ENCODE results near the gene KAT6B. TPM values are rescaled to one million over a fixed set of nuclear protein-coding genes. Genes with fewer than 3 reads are reported as not detected.

KAT6B gene
- total and polyA plus RNA-seq, 2 donors (not counting 1 experiment from before 2014, with no cell fraction given) = 8.6 to 111 TPM

DNA sequence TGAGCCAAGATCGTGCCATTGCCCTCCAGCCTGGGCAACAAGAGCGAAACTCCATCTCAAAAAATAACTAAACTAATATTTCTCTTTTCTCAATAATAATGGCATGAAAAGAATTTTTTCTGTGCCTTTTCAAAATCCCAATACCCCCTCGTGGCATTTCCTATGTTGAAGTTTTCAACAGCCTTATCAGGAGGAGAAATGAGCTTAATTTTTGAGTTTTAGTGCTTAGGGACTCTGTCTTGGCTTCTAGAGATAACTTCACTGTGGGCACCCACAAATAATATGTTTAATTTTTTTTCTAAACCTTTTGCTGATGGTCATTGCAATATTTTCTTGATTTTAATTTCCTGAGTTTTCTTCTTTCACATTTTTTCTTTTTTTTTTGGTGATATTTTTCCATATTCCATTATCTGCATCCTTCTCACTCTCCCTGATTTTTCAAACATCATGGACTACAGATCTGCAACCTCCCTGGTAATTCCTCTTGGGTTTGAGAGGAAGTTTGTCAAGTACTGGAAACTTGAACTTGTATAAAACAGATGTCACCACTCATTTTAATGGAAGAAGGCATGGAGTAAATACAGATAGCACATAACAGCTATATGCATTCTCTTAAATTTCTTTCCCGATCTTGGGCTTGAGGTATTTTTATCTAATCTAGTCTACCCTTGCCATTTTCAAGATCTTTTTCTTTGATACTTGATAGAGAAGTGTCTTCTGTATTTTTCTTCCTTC is 84.0 kb downstream of the KAT6B start:
- H3K9me3 Mint-ChIP-seq (ENCODE audit: insufficient read depth) = no peaks in the 10 kb centered on the region
- no peak overlapping the region for H3K4me3 Mint-ChIP-seq
- Histone ChIP-seq H3K4me2 (replicated peaks; ENCODE audit: low read depth, low read length, poor library complexity, severe bottlenecking) (no peak overlapping the region), H3K9ac (ENCODE audit: low read length) (no peak overlapping the region), H3K4me1 (ENCODE audit: control insufficient read depth in 2 of 2, insufficient read depth in 2 of 2, low read length in 2 of 2) (peaks cover 0 to 10% of the 10 kb centered on the region in 2 donors), H3K27me3 (replicated peaks in 1 of 4; ENCODE audit: control extremely low read depth in 1 of 4, control insufficient read depth in 3 of 4, insufficient read depth in 4 of 4, low read length in 3 of 4) (no peaks in the 10 kb centered on the region), H3K9me3 (ENCODE audit: control extremely low read depth in 1 of 3, control insufficient read depth in 2 of 3, insufficient read depth in 1 of 3, low read length in 2 of 3) (no peaks in the 10 kb centered on the region), H3K4me3 (ENCODE audit: control extremely low read depth in 1 of 5, extremely low read depth in 1 of 5, insufficient read depth in 1 of 5, low read depth in 2 of 5, low read length in 4 of 5) (no peak overlapping the region), H3K36me3 (replicated peaks in 1 of 2; ENCODE audit: control extremely low read depth in 1 of 2, control insufficient read depth in 1 of 2, extremely low read depth in 1 of 2, insufficient read depth in 2 of 2, low read length in 1 of 2) (peaks cover 0 to 2% of the 10 kb centered on the region in 2 experiments), H2AFZ (ENCODE audit: insufficient read depth, low read depth, low read length, poor library complexity, severe bottlenecking) (no peak overlapping the region), H3K27ac (ENCODE audit: low read length in 2 of 2) (no peak overlapping the region), H3K79me2 (ENCODE audit: control insufficient read depth, insufficient read depth, low read length) (peaks cover 62% of the 10 kb centered on the region), H4K20me1 (ENCODE audit: control insufficient read depth, insufficient read depth, low read length, poor library complexity, severe bottlenecking) (peaks cover 25% of the 10 kb centered on the region)
- POLR2A ChIA-PET = no interaction called here
- WGBS (ENCODE audit: insufficient coverage) = no CpG with 5 or more reads among the region's 4 CpGs
- peaks cover 30% of the 10 kb centered on the region for H3K4me1 Mint-ChIP-seq
- no peak for DNase-seq
- H3K27me3 Mint-ChIP-seq = no peaks in the 10 kb centered on the region
- no peak for ATAC-seq (ENCODE audit: low read depth)
- intact Hi-C loops (cut with micrococcal nuclease) = no loop called here
- CTCF ChIA-PET = interaction anchor here (0.6 to 1.0 kb wide), 2 partner anchors 19 to 237 kb away, joined by 3 read pairs; no protein-coding TSS in a partner anchor
- TF ChIP-seq, protein P1, sequence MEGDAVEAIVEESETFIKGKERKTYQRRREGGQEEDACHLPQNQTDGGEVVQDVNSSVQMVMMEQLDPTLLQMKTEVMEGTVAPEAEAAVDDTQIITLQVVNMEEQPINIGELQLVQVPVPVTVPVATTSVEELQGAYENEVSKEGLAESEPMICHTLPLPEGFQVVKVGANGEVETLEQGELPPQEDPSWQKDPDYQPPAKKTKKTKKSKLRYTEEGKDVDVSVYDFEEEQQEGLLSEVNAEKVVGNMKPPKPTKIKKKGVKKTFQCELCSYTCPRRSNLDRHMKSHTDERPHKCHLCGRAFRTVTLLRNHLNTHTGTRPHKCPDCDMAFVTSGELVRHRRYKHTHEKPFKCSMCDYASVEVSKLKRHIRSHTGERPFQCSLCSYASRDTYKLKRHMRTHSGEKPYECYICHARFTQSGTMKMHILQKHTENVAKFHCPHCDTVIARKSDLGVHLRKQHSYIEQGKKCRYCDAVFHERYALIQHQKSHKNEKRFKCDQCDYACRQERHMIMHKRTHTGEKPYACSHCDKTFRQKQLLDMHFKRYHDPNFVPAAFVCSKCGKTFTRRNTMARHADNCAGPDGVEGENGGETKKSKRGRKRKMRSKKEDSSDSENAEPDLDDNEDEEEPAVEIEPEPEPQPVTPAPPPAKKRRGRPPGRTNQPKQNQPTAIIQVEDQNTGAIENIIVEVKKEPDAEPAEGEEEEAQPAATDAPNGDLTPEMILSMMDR (IDR thresholded peaks at IDR 0.05) = no peak
- no peak for TF ChIP-seq EZH2 (IDR thresholded peaks at IDR 0.05; ENCODE audit: borderline replicate concordance, insufficient read depth, low read depth, low read length, poor library complexity, severe bottlenecking)
- no peak overlapping the region for H3K27ac Mint-ChIP-seq

DNA sequence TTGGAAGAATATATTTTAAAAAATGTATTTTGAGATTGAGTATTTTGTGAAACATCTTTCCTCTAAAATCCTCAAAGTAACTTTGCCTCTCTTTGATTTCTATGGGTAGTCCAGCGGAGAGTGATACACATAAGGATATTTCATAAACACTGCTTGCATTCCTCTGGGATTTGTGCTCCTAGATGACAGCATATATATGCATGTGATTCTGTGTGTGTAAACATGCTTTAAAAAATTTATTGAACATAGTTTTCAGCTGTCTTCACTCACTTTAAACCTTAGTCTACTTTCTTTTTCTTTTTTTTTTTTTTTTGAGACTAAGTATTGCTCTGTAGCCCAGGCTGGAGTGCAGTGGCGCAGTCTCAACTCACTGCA is 84.6 kb downstream of the KAT6B start:
- TF ChIP-seq EZH2 (IDR thresholded peaks at IDR 0.05; ENCODE audit: borderline replicate concordance, insufficient read depth, low read depth, low read length, poor library complexity, severe bottlenecking) = no peak
- TF ChIP-seq, protein P1 (IDR thresholded peaks at IDR 0.05) = no peak
- peaks cover 31% of the 10 kb centered on the region for H3K4me1 Mint-ChIP-seq
- Histone ChIP-seq H4K20me1 (ENCODE audit: control insufficient read depth, insufficient read depth, low read length, poor library complexity, severe bottlenecking) (peaks cover 25% of the 10 kb centered on the region), H2AFZ (ENCODE audit: insufficient read depth, low read depth, low read length, poor library complexity, severe bottlenecking) (no peak overlapping the region), H3K4me2 (replicated peaks; ENCODE audit: low read depth, low read length, poor library complexity, severe bottlenecking) (no peak overlapping the region), H3K9me3 (ENCODE audit: control extremely low read depth in 1 of 3, control insufficient read depth in 2 of 3, insufficient read depth in 1 of 3, low read length in 2 of 3) (no peaks in the 10 kb centered on the region), H3K27ac (ENCODE audit: low read length in 2 of 2) (no peak overlapping the region), H3K36me3 (replicated peaks in 1 of 2; ENCODE audit: control extremely low read depth in 1 of 2, control insufficient read depth in 1 of 2, extremely low read depth in 1 of 2, insufficient read depth in 2 of 2, low read length in 1 of 2) (peaks cover 0 to 2% of the 10 kb centered on the region in 2 experiments), H3K9ac (ENCODE audit: low read length) (no peak overlapping the region), H3K4me3 (ENCODE audit: control extremely low read depth in 1 of 5, extremely low read depth in 1 of 5, insufficient read depth in 1 of 5, low read depth in 2 of 5, low read length in 4 of 5) (no peak overlapping the region), H3K4me1 (ENCODE audit: control insufficient read depth in 2 of 2, insufficient read depth in 2 of 2, low read length in 2 of 2) (peaks cover 0 to 10% of the 10 kb centered on the region in 2 donors), H3K79me2 (ENCODE audit: control insufficient read depth, insufficient read depth, low read length) (peaks cover 66% of the 10 kb centered on the region), H3K27me3 (replicated peaks in 1 of 4; ENCODE audit: control extremely low read depth in 1 of 4, control insufficient read depth in 3 of 4, insufficient read depth in 4 of 4, low read length in 3 of 4) (no peaks in the 10 kb centered on the region)
- DNase-seq (no peak), ATAC-seq (ENCODE audit: low read depth) (no peak)
- H3K9me3 Mint-ChIP-seq (ENCODE audit: insufficient read depth) = no peaks in the 10 kb centered on the region
- H3K27ac Mint-ChIP-seq = no peak overlapping the region
- H3K4me3 Mint-ChIP-seq = no peak overlapping the region
- intact Hi-C loops (cut with micrococcal nuclease) = no loop called here
- ChIA-PET POLR2A (no interaction called here), CTCF (interaction anchor here (0.6 to 1.0 kb wide), 2 partner anchors 19 to 238 kb away, joined by 3 read pairs; no protein-coding TSS in a partner anchor)
- WGBS (ENCODE audit: insufficient coverage) = no CpG with 5 or more reads among the region's 2 CpGs
- no peaks in the 10 kb centered on the region for H3K27me3 Mint-ChIP-seq
